H1 (cell line): ENCODE data around the gene ULBP3. TPM values are rescaled to one million over a fixed set of nuclear protein-coding genes. Genes with fewer than 3 reads are reported as not detected.

ENCODE experiments used
- CTCF ChIA-PET: fragments of 300-600 bp; sonication (Branson Sonifier 250); formaldehyde crosslinking; loops from one replicate; lab custom pipeline; 2021; ENCODE audit not compliant: partially characterized antibody; lab: Charles Lee
- POLR2A ChIA-PET: fragments of 300-600 bp; sonication (Branson Sonifier 250); formaldehyde crosslinking; loops from one replicate; lab custom pipeline; 2021; ENCODE audit warnings: inconsistent platforms; ENCODE audit not compliant: partially characterized antibody; lab: Charles Lee
- DNase-seq, 2 experiments: peaks; one replicate each; pipeline versions ENCODE4 v3.0.0 to v3.0.0-alpha.2; 2010 to 2022; ENCODE audit warnings: low spot score in 2 of 2, low read depth in 1 of 2, mixed read lengths in 1 of 2
- FAIRE-seq: peaks from 2 replicates; lab custom pipeline; 2011; peaks lifted over from hg19 to GRCh38; lab: Jason Lieb, UNC
- H2AFZ ChIP-seq: 2 replicates; pipeline ENCODE4 v1.8.1; 2012; ENCODE audit warnings: low read length, inconsistent platforms
- H2AK5ac ChIP-seq: 2 replicates; pipeline ENCODE4 v1.6.1; 2013; ENCODE audit warnings: low read depth, low read length
- H2BK120ac ChIP-seq: replicated peaks from 2 replicates; pipeline ENCODE3; 2013; ENCODE audit warnings: low read depth, low read length, inconsistent platforms
- H2BK12ac ChIP-seq: 2 replicates; pipeline ENCODE4 v1.6.1; 2013; ENCODE audit warnings: low read depth, low read length
- H2BK15ac ChIP-seq: 2 replicates; pipeline ENCODE4 v1.6.1; 2013; ENCODE audit warnings: low read length
- H2BK20ac ChIP-seq: 2 replicates; pipeline ENCODE4 v1.6.1; 2013; ENCODE audit warnings: low read length
- H2BK5ac ChIP-seq: 2 replicates; pipeline ENCODE4 v1.6.1; 2013; ENCODE audit warnings: low read depth, low read length
- H3K14ac ChIP-seq: 2 replicates; pipeline ENCODE4 v1.6.1; 2013; ENCODE audit warnings: inconsistent platforms; ENCODE audit not compliant: insufficient read length
- H3K18ac ChIP-seq: 2 replicates; pipeline ENCODE4 v1.6.1; 2013; ENCODE audit warnings: low read length; ENCODE audit errors: extremely low read depth
- H3K23ac ChIP-seq: 2 replicates; pipeline ENCODE4 v1.6.1; 2013; ENCODE audit warnings: inconsistent platforms; ENCODE audit not compliant: insufficient read length
- H3K23me2 ChIP-seq: 2 replicates; pipeline ENCODE4 v1.6.1; 2013; ENCODE audit warnings: low read depth, low read length
- H3K27ac ChIP-seq: 2 replicates; pipeline ENCODE4 v1.6.1; 2011; ENCODE audit warnings: low read depth, low read length, inconsistent platforms
- H3K27me3 ChIP-seq, 4 experiments: replicated peaks in 1 of 4; 1 replicate in 1 of 4; 2 replicates in 3 of 4; pipeline versions ENCODE4 v1.6.1 to v1.8.1; 2011 to 2013; ENCODE audit warnings: low read length in 3 of 4, mild to moderate bottlenecking in 3 of 4, inconsistent platforms in 2 of 4, mixed read lengths in 2 of 4, moderate library complexity in 1 of 4; ENCODE audit not compliant: control insufficient read depth in 3 of 4, insufficient read depth in 3 of 4; ENCODE audit errors: extremely low read depth in 1 of 4
- H3K36me3 ChIP-seq, 4 experiments: 2 replicates each; pipeline versions ENCODE4 v1.6.1 to v1.8.1; 2011 to 2013; ENCODE audit warnings: mild to moderate bottlenecking in 4 of 4, low read length in 3 of 4, moderate library complexity in 2 of 4, control low read depth in 1 of 4, inconsistent platforms in 1 of 4; ENCODE audit not compliant: insufficient read depth in 4 of 4, control insufficient read depth in 2 of 4
- H3K4ac ChIP-seq: replicated peaks from 2 replicates; pipeline ENCODE3; 2013; ENCODE audit warnings: low read length, low read depth, mixed read lengths, inconsistent platforms; ENCODE audit not compliant: insufficient read length
- H3K4me1 ChIP-seq, 4 experiments: replicated peaks in 1 of 4; 1 replicate in 1 of 4; 2 replicates in 3 of 4; pipeline versions ENCODE4 v1.6.1 to v1.8.1; 2011 to 2013; ENCODE audit warnings: low read length in 3 of 4, inconsistent platforms in 2 of 4, mixed read lengths in 1 of 4; ENCODE audit not compliant: insufficient read depth in 4 of 4, control insufficient read depth in 3 of 4
- H3K4me2 ChIP-seq, 2 experiments: 2 replicates each; pipeline versions ENCODE4 v1.6.1 to v1.8.1; 2011 to 2013; ENCODE audit warnings: low read depth in 2 of 2, low read length in 2 of 2, control low read depth in 1 of 2, inconsistent platforms in 1 of 2, mild to moderate bottlenecking in 1 of 2; ENCODE audit not compliant: insufficient read depth in 1 of 2
- H3K4me3 ChIP-seq, 4 experiments: fragments of 200-600, 300-600 bp in 1 of 4; sonication (generic), shearing (Covaris generic), sonication (Bioruptor Twin) in 1 of 4; 2 replicates each; pipeline versions ENCODE4 v1.5.1 to v1.8.1; 2011 to 2016; ENCODE audit warnings: low read length in 4 of 4, low read depth in 3 of 4, control low read depth in 2 of 4, inconsistent platforms in 2 of 4, mild to moderate bottlenecking in 2 of 4, mixed read lengths in 1 of 4, moderate library complexity in 1 of 4; ENCODE audit not compliant: insufficient read depth in 2 of 4; ENCODE audit errors: extremely low read depth in 1 of 4
- H3K56ac ChIP-seq: replicated peaks from 2 replicates; pipeline ENCODE3; 2013; ENCODE audit warnings: low read depth, mild to moderate bottlenecking, mixed read lengths, low read length, inconsistent platforms; ENCODE audit not compliant: insufficient read length
- H3K79me1 ChIP-seq: 2 replicates; pipeline ENCODE4 v1.6.1; 2013; ENCODE audit warnings: low read depth, low read length, control low read depth
- H3K79me2 ChIP-seq, 2 experiments: 2 replicates each; pipeline versions ENCODE4 v1.6.1 to v1.8.1; 2012 to 2013; ENCODE audit warnings: low read length in 2 of 2, mild to moderate bottlenecking in 2 of 2, inconsistent platforms in 1 of 2; ENCODE audit not compliant: insufficient read depth in 2 of 2, control insufficient read depth in 1 of 2
- H3K9ac ChIP-seq, 4 experiments: replicated peaks in 1 of 4; 1 replicate in 1 of 4; 2 replicates in 3 of 4; pipeline versions ENCODE4 v1.6.1 to v1.8.1; 2011 to 2013; ENCODE audit warnings: low read depth in 3 of 4, low read length in 3 of 4, control low read depth in 2 of 4, mild to moderate bottlenecking in 2 of 4, moderate library complexity in 2 of 4, inconsistent platforms in 1 of 4; ENCODE audit errors: extremely low read depth in 1 of 4
- H3K9me3 ChIP-seq, 2 experiments: 2 replicates each; pipeline versions ENCODE4 v1.6.1 to v1.8.1; 2012 to 2013; ENCODE audit warnings: mild to moderate bottlenecking in 2 of 2, moderate library complexity in 2 of 2, control low read depth in 1 of 2, inconsistent platforms in 1 of 2, low read depth in 1 of 2, low read length in 1 of 2, mixed read lengths in 1 of 2; ENCODE audit not compliant: insufficient read depth in 2 of 2
- H4K20me1 ChIP-seq, 2 experiments: replicated peaks in 1 of 2; 2 replicates each; pipeline versions ENCODE3 to v1.8.1; 2011 to 2013; ENCODE audit warnings: inconsistent platforms in 2 of 2, low read length in 2 of 2, mild to moderate bottlenecking in 1 of 2; ENCODE audit not compliant: insufficient read depth in 2 of 2, control insufficient read depth in 1 of 2
- H4K5ac ChIP-seq: 2 replicates; pipeline ENCODE4 v1.6.1; 2013; ENCODE audit warnings: low read length, low read depth, mixed read lengths, inconsistent platforms; ENCODE audit not compliant: insufficient read length
- H4K8ac ChIP-seq: 2 replicates; pipeline ENCODE4 v1.8.0; 2013; ENCODE audit warnings: mild to moderate bottlenecking, moderate library complexity, low read length, inconsistent platforms; ENCODE audit not compliant: insufficient read depth; ENCODE audit errors: extremely low read depth
- H4K91ac ChIP-seq: replicated peaks from 2 replicates; pipeline ENCODE3; 2013; ENCODE audit warnings: low read length, mixed read lengths, inconsistent platforms; ENCODE audit not compliant: insufficient read length
- BRCA1 ChIP-seq: IDR thresholded peaks from 2 replicates; pipeline ENCODE4 v1.6.1; 2012; ENCODE audit warnings: low read depth, low read length, improper control_type of control experiment
- RBBP5 ChIP-seq: IDR thresholded peaks from 2 replicates; pipeline ENCODE4 v1.7.1; 2012; ENCODE audit warnings: low read depth, mild to moderate bottlenecking, inconsistent platforms, low read length, moderate library complexity, borderline replicate concordance
- SIX5 ChIP-seq: IDR thresholded peaks from 2 replicates; pipeline ENCODE4 v1.6.1; 2011; ENCODE audit warnings: mild to moderate bottlenecking, low read depth, low read length
- TAF7 ChIP-seq: optimal IDR thresholded peaks from 2 replicates; pipeline ENCODE3; 2011; ENCODE audit warnings: low read depth, mild to moderate bottlenecking, inconsistent platforms, low read length, moderate library complexity, borderline replicate concordance
- WGBS, 2 experiments: shearing (Covaris generic) in 1 of 2; methylation state at CpG; one replicate each; pipeline versions ENCODE4 v1.1.6 to v1.1.7; 2013 to 2015; ENCODE audit warnings: low lambda C conversion rate in 2 of 2, mixed read lengths in 2 of 2, inconsistent platforms in 1 of 2, low coverage in 1 of 2, missing lambda C conversion rate in 1 of 2; ENCODE audit not compliant: insufficient replicate concordance in 2 of 2, insufficient coverage in 1 of 2, insufficient read length in 1 of 2; ENCODE audit errors: extremely low coverage in 1 of 2, missing lambda C conversion rate in 1 of 2; 5-methylcytosine and 5-hydroxymethylcytosine counted together
- polyA plus RNA-seq, 7 experiments: library from polyadenylated mRNA; depleted of rRNA in 3 of 7; stranded (reverse) in 5 of 7; unstranded in 2 of 7; fragments of >200 nt in 5 of 7; fragments of 200-250 nt in 2 of 7; gene quantifications; 1 replicate in 5 of 7; 2 replicates in 1 of 7; 4 replicates in 1 of 7; pipeline versions ENCODE4 v1.2.1 to v1.2.3, GENCODE V29; 2011 to 2013; ENCODE audit warnings: missing spikeins in 2 of 7, mixed read lengths in 2 of 7
- total RNA-seq: library from RNA; stranded (reverse); fragmentation: NEBNext Ultra II Directional; extraction: Animal tissue kit (Norgen Biotek cat#: 25700); gene quantifications from 2 replicates; pipeline ENCODE4 v1.2.1, GENCODE V29; 2021
- TF ChIP-seq, protein P1 (sequence below): IDR thresholded peaks from 2 replicates; pipeline ENCODE4 v1.6.1; 2012; ENCODE audit warnings: inconsistent platforms
- TF ChIP-seq, protein P2 (sequence below): IDR thresholded peaks from 2 replicates; pipeline ENCODE4 v1.6.1; 2012; ENCODE audit warnings: inconsistent platforms

The ULBP3 gene
- total and polyA plus RNA-seq, 2 of the 8 experiments (the other 6 are each of a cell fraction or from before 2014, with no cell fraction given) = 1.9 to 4.2 TPM

DNA sequence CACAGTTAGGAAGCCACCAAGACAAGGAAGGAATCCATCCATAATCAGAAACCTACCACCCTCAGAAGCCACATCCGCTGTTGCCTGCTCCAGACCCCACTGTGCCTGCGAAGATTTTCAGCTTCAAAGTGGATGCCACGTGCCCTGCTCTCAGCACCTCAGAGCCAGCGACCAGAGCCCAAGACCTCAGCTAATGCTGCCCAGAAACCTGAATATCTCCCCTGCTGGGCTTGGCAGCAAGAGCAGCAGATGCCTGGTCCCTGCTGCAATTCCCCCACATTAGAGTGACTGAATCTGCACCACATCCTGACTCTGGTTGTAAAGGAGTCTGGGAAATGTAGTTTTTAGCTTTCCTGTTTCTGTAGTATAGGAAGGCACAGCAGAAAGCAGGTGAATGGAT, 10.7 kb upstream of the ULBP3 start:
- H2BK20ac ChIP-seq = no peak overlapping the region
- H2BK5ac ChIP-seq = no peak overlapping the region
- WGBS, 2 experiments = 65% methylated on average over 4 of the region's 4 CpGs; no CpG with 5 or more reads in 1 of the 2 experiments
- DNase-seq (no peak), FAIRE-seq (no peak)
- peak overlapping the region in 1 of 2 experiments; percentile 9; a peak in 1 of 4 replicates for H3K4me2 ChIP-seq
- no peaks in the 10 kb centered on the region for H3K79me1 ChIP-seq
- H4K91ac ChIP-seq = no peak overlapping the region
- H3K23ac ChIP-seq = no peak overlapping the region
- H2BK12ac ChIP-seq = 0 out of 2 replicates have a peak overlapping the region, but pooled peaks have one; percentile 27
- no peaks in the 10 kb centered on the region for H3K27me3 ChIP-seq
- POLR2A ChIA-PET = no interaction called here
- H2AK5ac ChIP-seq = no peak overlapping the region
- H3K9me3 ChIP-seq = no peaks in the 10 kb centered on the region; a peak in 1 of 4 replicates
- H4K8ac ChIP-seq = no peak overlapping the region
- H3K4me3 ChIP-seq = no peak overlapping the region
- CTCF ChIA-PET = interaction anchor here (0.6 to 7.6 kb wide), 33 partner anchors 10 to 967 kb away, joined by 3 to 52 read pairs (median 4); partner anchors contain the start of genes IYD and ULBP3
- no peak overlapping the region for H2BK120ac ChIP-seq
- no peak for TF ChIP-seq TAF7
- peak; percentile 51; the same call in 1 of the 2 replicates for TF ChIP-seq SIX5
- TF ChIP-seq, protein P1, sequence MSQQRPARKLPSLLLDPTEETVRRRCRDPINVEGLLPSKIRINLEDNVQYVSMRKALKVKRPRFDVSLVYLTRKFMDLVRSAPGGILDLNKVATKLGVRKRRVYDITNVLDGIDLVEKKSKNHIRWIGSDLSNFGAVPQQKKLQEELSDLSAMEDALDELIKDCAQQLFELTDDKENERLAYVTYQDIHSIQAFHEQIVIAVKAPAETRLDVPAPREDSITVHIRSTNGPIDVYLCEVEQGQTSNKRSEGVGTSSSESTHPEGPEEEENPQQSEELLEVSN = peak; percentile 70
- no peak for TF ChIP-seq BRCA1
- no peak for TF ChIP-seq RBBP5
- TF ChIP-seq, protein P2, sequence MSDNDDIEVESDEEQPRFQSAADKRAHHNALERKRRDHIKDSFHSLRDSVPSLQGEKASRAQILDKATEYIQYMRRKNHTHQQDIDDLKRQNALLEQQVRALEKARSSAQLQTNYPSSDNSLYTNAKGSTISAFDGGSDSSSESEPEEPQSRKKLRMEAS = peak; percentile 67
- H4K5ac ChIP-seq = peak overlapping the region; percentile 25
- H3K79me2 ChIP-seq = no peaks in the 10 kb centered on the region
- no peaks in the 10 kb centered on the region for H3K23me2 ChIP-seq
- peaks cover 0 to 3% (median 1%) of the 10 kb centered on the region in 4 experiments; a peak in 2 of 7 replicates for H3K4me1 ChIP-seq
- H3K27ac ChIP-seq = no peak overlapping the region
- no peak overlapping the region for H3K4ac ChIP-seq
- H2AFZ ChIP-seq = peak overlapping the region; percentile 97
- no peak overlapping the region for H3K9ac ChIP-seq
- no peaks in the 10 kb centered on the region for H3K36me3 ChIP-seq
- H4K20me1 ChIP-seq = no peaks in the 10 kb centered on the region
- no peak overlapping the region for H2BK15ac ChIP-seq
- no peak overlapping the region for H3K56ac ChIP-seq
- H3K18ac ChIP-seq = no peak overlapping the region; the same call in 1 of the 2 replicates
- H3K14ac ChIP-seq = no peak overlapping the region
